Keratinocyte (primary cell): ENCODE measurements around the gene PDE11A. TPM values are rescaled to one million over a fixed set of nuclear protein-coding genes. Genes with fewer than 3 reads are reported as not detected.

Source experiments
- DNase-seq: peaks from one replicate; pipeline ENCODE4 v3.0.0-alpha.2; 2011; ENCODE audit warnings: low read depth, missing footprints, low spot score
- FAIRE-seq: peaks from 2 replicates; lab custom pipeline; 2011; peaks lifted over from hg19 to GRCh38; lab: Jason Lieb, UNC
- H2AFZ ChIP-seq: 2 replicates; pipeline ENCODE4 v1.6.0; 2012; ENCODE audit warnings: low read length, control low read depth, inconsistent platforms; ENCODE audit not compliant: control insufficient read depth
- H3K27ac ChIP-seq: 2 replicates; pipeline ENCODE4 v1.5.1; 2011; ENCODE audit warnings: low read length; ENCODE audit not compliant: control insufficient read depth, insufficient read depth
- H3K27me3 ChIP-seq: 3 replicates; pipeline ENCODE4 v1.6.0; 2011; ENCODE audit warnings: low read length; ENCODE audit not compliant: control insufficient read depth, insufficient read depth; ENCODE audit errors: extremely low read depth
- H3K36me3 ChIP-seq, 2 experiments: 2 replicates in 1 of 2; 3 replicates in 1 of 2; pipeline ENCODE4 v1.5.1; 2011; ENCODE audit warnings: low read length in 2 of 2, mild to moderate bottlenecking in 1 of 2; ENCODE audit not compliant: control insufficient read depth in 2 of 2, insufficient read depth in 2 of 2; ENCODE audit errors: extremely low read depth in 1 of 2
- H3K4me1 ChIP-seq: 3 replicates; pipeline ENCODE4 v1.5.1; 2011; ENCODE audit warnings: low read length; ENCODE audit not compliant: control insufficient read depth, insufficient read depth; ENCODE audit errors: extremely low read depth
- H3K4me2 ChIP-seq: 3 replicates; pipeline ENCODE4 v1.6.0; 2011; ENCODE audit warnings: low read depth, low read length; ENCODE audit not compliant: control insufficient read depth, insufficient read depth; ENCODE audit errors: extremely low read depth
- H3K4me3 ChIP-seq, 3 experiments: fragments of 200-600 bp in 1 of 3; sonication (generic) in 1 of 3; 2 replicates in 2 of 3; 3 replicates in 1 of 3; pipeline ENCODE4 v1.5.1; 2011 to 2016; ENCODE audit warnings: low read length in 3 of 3, mild to moderate bottlenecking in 3 of 3, control low read depth in 2 of 3, inconsistent platforms in 1 of 3, low read depth in 1 of 3, mixed read lengths in 1 of 3, mixed run types in 1 of 3, moderate library complexity in 1 of 3; ENCODE audit not compliant: control insufficient read depth in 2 of 3, insufficient read depth in 2 of 3; ENCODE audit errors: extremely low read depth in 1 of 3
- H3K79me2 ChIP-seq: 2 replicates; pipeline ENCODE4 v1.6.0; 2012; ENCODE audit warnings: low read length; ENCODE audit not compliant: control insufficient read depth, insufficient read depth
- H3K9ac ChIP-seq: 3 replicates; pipeline ENCODE4 v1.6.0; 2011; ENCODE audit warnings: low read length; ENCODE audit not compliant: control insufficient read depth, insufficient read depth; ENCODE audit errors: extremely low read depth
- H3K9me1 ChIP-seq: 3 replicates; pipeline ENCODE4 v1.6.0; 2011; ENCODE audit warnings: low read length; ENCODE audit not compliant: control insufficient read depth, insufficient read depth; ENCODE audit errors: extremely low read depth
- H3K9me3 ChIP-seq: 2 replicates; pipeline ENCODE4 v1.5.1; 2012; ENCODE audit warnings: low read depth, low read length; ENCODE audit not compliant: control insufficient read depth
- H4K20me1 ChIP-seq: 3 replicates; pipeline ENCODE4 v1.6.0; 2011; ENCODE audit warnings: low read length; ENCODE audit not compliant: control insufficient read depth, insufficient read depth; ENCODE audit errors: extremely low read depth
- CTCF ChIP-seq, 3 experiments: IDR thresholded peaks in 1 of 3; conservative IDR thresholded peaks in 1 of 3; optimal IDR thresholded peaks in 1 of 3; 2 replicates in 2 of 3; 3 replicates in 1 of 3; pipeline versions ENCODE3 to v1.5.1; 2011; ENCODE audit warnings: low read length in 3 of 3, mild to moderate bottlenecking in 3 of 3, moderate library complexity in 2 of 3, control low read depth in 1 of 3, inconsistent platforms in 1 of 3; ENCODE audit not compliant: insufficient read depth in 2 of 3; ENCODE audit errors: extremely low read depth in 1 of 3
- EZH2 ChIP-seq: IDR thresholded peaks from one replicate; pipeline ENCODE4 v1.6.1; 2012; ENCODE audit warnings: inconsistent platforms, mild to moderate bottlenecking, low read length, moderate library complexity
- dilution Hi-C: fragments of 300-500 bp; cut with MboI; formaldehyde crosslinking; loops from one replicate; pipeline ENCODE4 v1.7.0; 2020; ENCODE audit warnings: low sequenced_read_pairs; ENCODE audit not compliant: extremely low pct_ligation_motif_present
- polyA plus RNA-seq, 5 experiments: library from polyadenylated mRNA; depleted of rRNA in 3 of 5; stranded (reverse) in 3 of 5; stranded (forward) in 1 of 5; unstranded in 1 of 5; fragments of >200 nt; gene quantifications; 1 replicate in 1 of 5; 2 replicates in 3 of 5; 3 replicates in 1 of 5; pipeline versions ENCODE4 v1.2.1 to v1.2.3, GENCODE V29; 2011 to 2012; ENCODE audit warnings: missing spikeins in 2 of 5, low read depth in 1 of 5, low replicate concordance in 1 of 5

The PDE11A gene
- polyA plus RNA-seq, 1 donor (not counting 4 experiments of a cell fraction or from before 2014, with no cell fraction given) = 0.01 TPM

GRCh38 chr2:177638507-177638906 lies 434.1 kb downstream of the PDE11A start:
- Histone ChIP-seq H4K20me1 (no peaks in the 10 kb centered on the region), H2AFZ (no peak overlapping the region), H3K4me1 (no peaks in the 10 kb centered on the region), H3K4me2 (no peak overlapping the region), H3K9ac (no peak overlapping the region), H3K36me3 (no peaks in the 10 kb centered on the region), H3K27me3 (no peaks in the 10 kb centered on the region), H3K4me3 (no peak overlapping the region), H3K9me3 (no peaks in the 10 kb centered on the region), H3K27ac (no peak overlapping the region), H3K79me2 (no peaks in the 10 kb centered on the region), H3K9me1 (no peaks in the 10 kb centered on the region)
- dilution Hi-C loops = no loop called here
- FAIRE-seq (no peak), DNase-seq (no peak)
- TF ChIP-seq CTCF (optimal IDR thresholded peaks at IDR 0.05 in 1 of 3, IDR thresholded peaks at IDR 0.05 in 1 of 3, conservative IDR thresholded peaks at IDR 0.05 in 1 of 3; ENCODE audit: extremely low read depth in 1 of 3, insufficient read depth in 2 of 3, low read length in 3 of 3) = no peak
- no peak for TF ChIP-seq EZH2

GRCh38 chr2:177636672-177637071 lies 435.9 kb downstream of the PDE11A start:
- no peak for FAIRE-seq
- DNase-seq = no peak

More at GRCh38 chr2:177636672-177637071, 435.9 kb downstream of the PDE11A start:
- Histone ChIP-seq H3K27ac (no peak overlapping the region), H3K4me1 (no peaks in the 10 kb centered on the region), H3K27me3 (no peaks in the 10 kb centered on the region), H3K9me3 (no peaks in the 10 kb centered on the region), H3K9me1 (no peaks in the 10 kb centered on the region), H3K4me3 (no peak overlapping the region), H3K36me3 (no peaks in the 10 kb centered on the region), H3K4me2 (no peak overlapping the region), H3K9ac (no peak overlapping the region), H3K79me2 (no peaks in the 10 kb centered on the region), H4K20me1 (no peaks in the 10 kb centered on the region), H2AFZ (no peak overlapping the region)
- TF ChIP-seq EZH2 (no peak), CTCF (optimal IDR thresholded peaks at IDR 0.05 in 1 of 3, IDR thresholded peaks at IDR 0.05 in 1 of 3, conservative IDR thresholded peaks at IDR 0.05 in 1 of 3; ENCODE audit: extremely low read depth in 1 of 3, insufficient read depth in 2 of 3, low read length in 3 of 3) (peak in 1 of 3 experiments; percentile 18)
- dilution Hi-C loops = no loop called here
